Neuronal stem cell (in vitro differentiated cells): Measurements from ENCODE around the gene MTFR1L.

Experiments
- DNase-seq: peaks from one replicate; pipeline ENCODE4 v3.0.0-alpha.2; 2013; ENCODE audit warnings: low spot score
- H2AFZ ChIP-seq: one replicate; pipeline ENCODE4 v1.6.1; 2013; ENCODE audit warnings: mild to moderate bottlenecking, low read length, inconsistent platforms
- H2AK5ac ChIP-seq: 2 replicates; pipeline ENCODE4 v1.6.1; 2013; ENCODE audit warnings: low read depth, mild to moderate bottlenecking, inconsistent platforms, low read length, moderate library complexity, mixed read lengths
- H2BK120ac ChIP-seq: 2 replicates; pipeline ENCODE4 v1.6.1; 2013; ENCODE audit warnings: low read depth, mild to moderate bottlenecking, inconsistent platforms, low read length, moderate library complexity, mixed read lengths
- H2BK12ac ChIP-seq: one replicate; pipeline ENCODE4 v1.6.1; 2013; ENCODE audit warnings: low read length, inconsistent platforms
- H2BK15ac ChIP-seq: 2 replicates; pipeline ENCODE4 v1.6.1; 2013; ENCODE audit warnings: mild to moderate bottlenecking, low read length, inconsistent platforms, mixed read lengths
- H2BK5ac ChIP-seq: one replicate; pipeline ENCODE4 v1.6.1; 2013; ENCODE audit warnings: inconsistent platforms, mild to moderate bottlenecking, low read length, moderate library complexity
- H3K14ac ChIP-seq: one replicate; pipeline ENCODE4 v1.6.1; 2013; ENCODE audit warnings: low read length, inconsistent platforms
- H3K18ac ChIP-seq: 2 replicates; pipeline ENCODE4 v1.6.1; 2013; ENCODE audit warnings: low read length, inconsistent platforms
- H3K23ac ChIP-seq: 2 replicates; pipeline ENCODE4 v1.6.1; 2013; ENCODE audit warnings: low read depth, mild to moderate bottlenecking, mixed read lengths, low read length, inconsistent platforms; ENCODE audit not compliant: poor library complexity
- H3K27ac ChIP-seq: replicated peaks from 3 replicates; pipeline ENCODE4 v1.5.1; 2013; ENCODE audit warnings: low read length, inconsistent platforms
- H3K27me3 ChIP-seq, 3 experiments: 2 replicates each; pipeline ENCODE4 v1.6.1; 2013; ENCODE audit warnings: low read length in 3 of 3, mild to moderate bottlenecking in 2 of 3, inconsistent platforms in 1 of 3, low read depth in 1 of 3, mixed read lengths in 1 of 3, moderate library complexity in 1 of 3; ENCODE audit not compliant: control insufficient read depth in 3 of 3, insufficient read depth in 3 of 3
- H3K36me3 ChIP-seq, 2 donors: replicated peaks in 1 of 2; 2 replicates each; pipeline ENCODE4 v1.6.1; 2013; ENCODE audit warnings: low read length in 2 of 2; ENCODE audit not compliant: control insufficient read depth in 2 of 2, insufficient read depth in 2 of 2
- H3K4ac ChIP-seq: 2 replicates; pipeline ENCODE4 v1.6.1; 2013; ENCODE audit warnings: inconsistent platforms, mild to moderate bottlenecking, low read length, moderate library complexity
- H3K4me1 ChIP-seq, 2 donors: 1 replicate in 1 of 2; 2 replicates in 1 of 2; pipeline ENCODE4 v1.6.1; 2013; ENCODE audit warnings: low read length in 2 of 2, low read depth in 1 of 2; ENCODE audit not compliant: control insufficient read depth in 2 of 2, insufficient read depth in 1 of 2
- H3K4me2 ChIP-seq: one replicate; pipeline ENCODE4 v1.6.1; 2013; ENCODE audit warnings: mild to moderate bottlenecking, low read length, inconsistent platforms; ENCODE audit not compliant: insufficient read depth, poor library complexity, severe bottlenecking
- H3K4me3 ChIP-seq, 2 donors: 2 replicates each; pipeline ENCODE4 v1.5.1; 2013; ENCODE audit warnings: low read length in 2 of 2, mild to moderate bottlenecking in 2 of 2, inconsistent platforms in 1 of 2, moderate library complexity in 1 of 2
- H3K79me1 ChIP-seq: one replicate; pipeline ENCODE4 v1.6.1; 2013; ENCODE audit warnings: low read depth, mild to moderate bottlenecking, inconsistent platforms, low read length, moderate library complexity
- H3K9ac ChIP-seq: one replicate; pipeline ENCODE4 v1.6.1; 2013; ENCODE audit warnings: mild to moderate bottlenecking, low read depth, low read length, inconsistent platforms; ENCODE audit not compliant: poor library complexity
- H3K9me3 ChIP-seq, 2 donors: replicated peaks in 1 of 2; 2 replicates each; pipeline versions ENCODE3 to v1.6.1; 2013; ENCODE audit warnings: low read length in 2 of 2, mild to moderate bottlenecking in 2 of 2, inconsistent platforms in 1 of 2, low read depth in 1 of 2, mixed read lengths in 1 of 2, moderate library complexity in 1 of 2; ENCODE audit not compliant: control insufficient read depth in 2 of 2, insufficient read depth in 1 of 2
- H4K8ac ChIP-seq: one replicate; pipeline ENCODE4 v1.6.1; 2013; ENCODE audit warnings: low read depth, mild to moderate bottlenecking, inconsistent platforms, low read length, moderate library complexity
- H4K91ac ChIP-seq: one replicate; pipeline ENCODE4 v1.6.1; 2013; ENCODE audit warnings: low read length, low read depth, mild to moderate bottlenecking, inconsistent platforms; ENCODE audit not compliant: poor library complexity
- WGBS, 2 donors: extraction: QIAGEN DNeasy Blood & Tissue Kit; methylation state at CpG; one replicate each; pipeline ENCODE4 v1.1.7; 2013; ENCODE audit warnings: missing lambda C conversion rate in 2 of 2, mixed read lengths in 1 of 2; ENCODE audit not compliant: insufficient read length in 2 of 2, insufficient replicate concordance in 1 of 2; ENCODE audit errors: extremely low coverage in 2 of 2; 5-methylcytosine and 5-hydroxymethylcytosine counted together

Gene MTFR1L

GRCh38 chr1:25786887-25787759 lies 32.6 kb upstream of the MTFR1L start:
- Histone ChIP-seq H2BK12ac (no peak overlapping the region), H3K4ac (no peak overlapping the region), H3K9me3 (no peaks in the 10 kb centered on the region), H3K4me2 (no peak overlapping the region), H2BK120ac (no peak overlapping the region), H2AK5ac (no peak overlapping the region), H3K27me3 (no peaks in the 10 kb centered on the region), H3K36me3 (no peaks in the 10 kb centered on the region), H2BK15ac (no peak overlapping the region), H4K91ac (no peak overlapping the region), H3K27ac (no peak overlapping the region), H3K4me1 (peaks cover 4 to 49% of the 10 kb centered on the region in 2 donors), H3K14ac (no peak overlapping the region), H2AFZ (no peak overlapping the region), H3K9ac (no peak overlapping the region), H3K4me3 (no peak overlapping the region), H4K8ac (no peak overlapping the region), H2BK5ac (no peak overlapping the region), H3K18ac (no peak overlapping the region), H3K79me1 (no peaks in the 10 kb centered on the region), H3K23ac (no peak overlapping the region)
- WGBS, 2 donors: no CpG with 5 or more reads among the region's 11 CpGs
- no peak for DNase-seq

GRCh38 chr1:25787760-25788166 lies 32.0 kb upstream of the MTFR1L start:
- no peak overlapping the region for H3K23ac ChIP-seq
- H3K27me3 ChIP-seq: no peaks in the 10 kb centered on the region
- WGBS, 2 donors: no CpG with 5 or more reads among the region's 5 CpGs
- H3K4me3 ChIP-seq: no peak overlapping the region
- H2BK120ac ChIP-seq: no peak overlapping the region
- no peak overlapping the region for H3K14ac ChIP-seq
- H3K36me3 ChIP-seq: no peaks in the 10 kb centered on the region
- H3K79me1 ChIP-seq: no peaks in the 10 kb centered on the region
- no peaks in the 10 kb centered on the region for H3K9me3 ChIP-seq
- no peak overlapping the region for H2BK15ac ChIP-seq
- DNase-seq: no peak
- H3K4me2 ChIP-seq: no peak overlapping the region
- no peak overlapping the region for H3K18ac ChIP-seq
- H4K8ac ChIP-seq: no peak overlapping the region
- no peak overlapping the region for H2BK5ac ChIP-seq
- H3K9ac ChIP-seq: no peak overlapping the region
- no peak overlapping the region for H2AFZ ChIP-seq
- H3K27ac ChIP-seq: no peak overlapping the region
- peaks cover 4 to 48% of the 10 kb centered on the region in 2 donors for H3K4me1 ChIP-seq
- H2BK12ac ChIP-seq: no peak overlapping the region
- H2AK5ac ChIP-seq: no peak overlapping the region
- no peak overlapping the region for H3K4ac ChIP-seq
- no peak overlapping the region for H4K91ac ChIP-seq

GRCh38 chr1:25790472-25790871 lies 29.3 kb upstream of the MTFR1L start:
- no peaks in the 10 kb centered on the region for H3K27me3 ChIP-seq
- no peak overlapping the region for H2BK12ac ChIP-seq
- H4K91ac ChIP-seq: no peak overlapping the region
- no peak overlapping the region for H3K14ac ChIP-seq
- DNase-seq: no peak
- H3K4me3 ChIP-seq: no peak overlapping the region
- no peak overlapping the region for H2BK15ac ChIP-seq
- H3K9ac ChIP-seq: no peak overlapping the region
- H2BK5ac ChIP-seq: no peak overlapping the region
- H2AK5ac ChIP-seq: no peak overlapping the region
- H2BK120ac ChIP-seq: no peak overlapping the region
- H3K23ac ChIP-seq: no peak overlapping the region
- no peak overlapping the region for H3K4ac ChIP-seq
- no peaks in the 10 kb centered on the region for H3K79me1 ChIP-seq
- no CpG with 5 or more reads among the region's 6 CpGs for WGBS, 2 donors
- peaks cover 1 to 29% of the 10 kb centered on the region in 2 donors for H3K4me1 ChIP-seq
- no peak overlapping the region for H4K8ac ChIP-seq
- no peaks in the 10 kb centered on the region for H3K9me3 ChIP-seq
- no peak overlapping the region for H3K18ac ChIP-seq
- no peak overlapping the region for H3K4me2 ChIP-seq
- no peak overlapping the region for H3K27ac ChIP-seq
- H3K36me3 ChIP-seq: no peaks in the 10 kb centered on the region
- no peak overlapping the region for H2AFZ ChIP-seq

GRCh38 chr1:25792115-25792514 lies 27.6 kb upstream of the MTFR1L start:
- Histone ChIP-seq H3K9ac (no peak overlapping the region), H2BK15ac (no peak overlapping the region), H4K91ac (no peak overlapping the region), H3K36me3 (no peaks in the 10 kb centered on the region), H4K8ac (no peak overlapping the region), H2BK5ac (no peak overlapping the region), H3K23ac (no peak overlapping the region), H3K27me3 (no peaks in the 10 kb centered on the region), H3K4me1 (peaks cover 4 to 22% of the 10 kb centered on the region in 2 donors), H2AFZ (no peak overlapping the region), H3K4me3 (no peak overlapping the region), H3K14ac (no peak overlapping the region), H2BK120ac (no peak overlapping the region), H2AK5ac (no peak overlapping the region), H3K18ac (no peak overlapping the region), H3K4me2 (no peak overlapping the region), H3K27ac (no peak overlapping the region), H2BK12ac (no peak overlapping the region), H3K9me3 (no peaks in the 10 kb centered on the region), H3K79me1 (no peaks in the 10 kb centered on the region), H3K4ac (no peak overlapping the region)
- no CpG with 5 or more reads among the region's 4 CpGs for WGBS, 2 donors
- DNase-seq: no peak
